CD4-positive, alpha-beta T cell treated with Interleukin-1 beta for 1 hour (primary cell): Measurements from ENCODE around the gene MOG.
"Not testable (repeated sequence)": the region's sequence is repeated elsewhere in the genome, so short reads cannot be mapped to it uniquely, and the experiment has no call there.

Source experiments
- DNase-seq, 2 donors: peaks; one replicate each; pipeline ENCODE4 v3.0.0-alpha.2; 2020 to 2022

The MOG gene

DNA sequence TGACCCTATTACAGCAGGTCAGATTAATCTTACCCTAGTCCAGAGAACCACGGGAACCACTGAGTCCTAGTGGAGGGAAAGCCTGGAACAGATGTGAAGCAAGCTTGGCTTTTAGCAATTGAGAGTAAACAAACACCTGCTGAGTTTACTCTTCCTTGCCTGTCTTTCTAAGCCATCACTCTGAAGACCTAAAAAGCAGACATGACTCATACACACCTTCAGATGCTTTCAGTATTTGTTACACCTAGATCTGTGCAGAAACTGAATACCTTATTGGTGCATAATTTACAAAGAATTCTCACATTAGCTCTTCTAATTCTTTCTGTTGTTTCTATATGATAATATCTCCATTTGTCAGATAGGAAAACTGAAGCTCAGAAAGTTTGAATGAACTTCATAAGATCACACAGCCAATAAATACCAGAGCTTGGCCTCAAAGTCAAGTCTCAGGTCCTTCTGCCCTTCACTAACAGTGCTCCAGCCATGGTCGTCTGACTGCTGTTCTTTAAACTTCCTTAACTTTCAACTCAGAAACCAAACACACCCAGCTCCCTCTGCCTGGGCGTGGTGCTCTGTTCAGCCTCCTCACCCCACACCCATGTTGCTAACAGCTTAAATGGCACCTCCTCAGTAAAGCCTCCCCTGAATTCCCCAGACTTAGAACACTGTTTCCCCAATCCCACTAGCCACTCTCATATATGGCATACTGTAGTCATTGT lies 15.3 kb upstream of the MOG start:
- peak; percentile 29 to 31 for DNase-seq

DNA sequence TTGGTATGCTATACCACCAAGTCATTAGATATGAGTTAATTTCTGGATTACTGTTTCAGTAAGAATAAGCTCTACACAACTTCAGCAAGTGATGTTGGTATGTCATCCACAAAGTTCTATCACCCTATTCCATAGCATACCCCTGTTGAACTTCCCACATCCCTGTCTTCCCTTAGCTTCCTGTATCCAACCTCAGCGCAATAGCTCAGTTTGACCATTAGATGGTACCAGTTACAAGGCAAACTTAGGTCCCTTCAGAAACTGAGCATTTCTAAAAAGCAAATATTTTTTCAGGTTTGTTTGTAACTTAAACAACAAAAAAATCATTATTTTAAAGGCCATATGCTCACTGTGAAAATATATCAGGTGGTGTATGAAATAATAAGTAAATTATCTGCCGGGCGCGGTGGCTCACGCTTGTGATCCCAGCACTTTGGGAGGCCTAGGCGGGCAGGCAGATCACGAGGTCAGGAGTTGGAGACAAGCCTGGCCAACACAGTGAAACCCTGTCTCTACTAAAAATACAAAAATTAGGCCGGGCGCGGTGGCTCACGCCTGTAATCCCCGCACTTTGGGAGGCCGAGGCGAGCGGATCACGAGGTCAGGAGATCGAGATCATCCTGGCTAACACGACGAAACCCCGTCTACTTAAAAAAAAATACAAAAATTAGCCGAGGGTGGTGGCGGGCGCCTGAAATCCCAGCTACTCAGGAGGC lies 8.8 kb upstream of the MOG start:
- no peak for DNase-seq

DNA sequence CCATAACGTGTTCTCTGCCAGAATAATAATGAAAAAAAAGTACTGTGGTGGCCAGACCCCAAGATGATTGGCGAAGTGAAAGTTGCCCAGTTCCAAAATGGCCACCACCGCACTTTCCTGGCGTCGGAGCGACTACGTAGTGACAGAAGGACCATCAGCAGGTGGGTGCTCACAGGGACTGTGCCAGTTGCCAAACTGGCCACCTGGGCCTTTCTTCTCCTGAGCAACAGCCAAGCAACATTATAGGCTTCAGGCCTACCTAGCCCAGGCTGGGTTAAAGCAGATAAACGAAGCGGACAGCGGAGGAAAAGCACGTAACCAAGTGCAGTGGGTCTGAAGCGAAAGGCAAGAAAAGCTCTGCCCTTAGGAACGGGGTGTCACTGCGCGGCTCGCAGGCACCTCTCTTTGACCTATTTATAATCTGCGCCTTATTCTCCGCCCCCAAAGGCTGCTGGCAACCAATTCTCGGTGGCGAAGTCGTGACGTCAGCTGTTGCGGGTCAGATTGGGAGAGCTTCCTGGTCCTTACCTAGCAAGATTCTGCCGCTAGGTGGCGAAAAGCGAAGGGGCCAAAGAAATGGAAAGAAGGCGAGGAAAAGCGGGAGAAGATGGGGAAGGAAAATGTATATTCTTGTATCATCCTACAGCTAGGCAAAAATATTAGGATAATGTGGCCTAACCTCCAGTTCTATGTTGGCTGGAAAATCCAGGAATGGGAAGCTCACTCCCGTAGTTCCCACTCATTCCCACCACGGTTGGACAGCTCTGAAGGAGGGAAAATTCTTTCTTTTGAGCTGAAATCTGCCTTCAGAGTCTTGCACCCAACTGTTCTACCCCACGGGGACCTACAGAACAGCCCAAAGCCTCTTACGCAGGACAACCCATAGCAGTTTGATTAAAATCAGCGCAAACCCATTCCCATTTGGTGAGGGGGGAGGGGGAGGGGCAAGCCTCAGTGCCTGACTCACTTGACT lies 6.9 kb upstream of the MOG start:
- DNase-seq = peak; percentile 98 to 99

DNA sequence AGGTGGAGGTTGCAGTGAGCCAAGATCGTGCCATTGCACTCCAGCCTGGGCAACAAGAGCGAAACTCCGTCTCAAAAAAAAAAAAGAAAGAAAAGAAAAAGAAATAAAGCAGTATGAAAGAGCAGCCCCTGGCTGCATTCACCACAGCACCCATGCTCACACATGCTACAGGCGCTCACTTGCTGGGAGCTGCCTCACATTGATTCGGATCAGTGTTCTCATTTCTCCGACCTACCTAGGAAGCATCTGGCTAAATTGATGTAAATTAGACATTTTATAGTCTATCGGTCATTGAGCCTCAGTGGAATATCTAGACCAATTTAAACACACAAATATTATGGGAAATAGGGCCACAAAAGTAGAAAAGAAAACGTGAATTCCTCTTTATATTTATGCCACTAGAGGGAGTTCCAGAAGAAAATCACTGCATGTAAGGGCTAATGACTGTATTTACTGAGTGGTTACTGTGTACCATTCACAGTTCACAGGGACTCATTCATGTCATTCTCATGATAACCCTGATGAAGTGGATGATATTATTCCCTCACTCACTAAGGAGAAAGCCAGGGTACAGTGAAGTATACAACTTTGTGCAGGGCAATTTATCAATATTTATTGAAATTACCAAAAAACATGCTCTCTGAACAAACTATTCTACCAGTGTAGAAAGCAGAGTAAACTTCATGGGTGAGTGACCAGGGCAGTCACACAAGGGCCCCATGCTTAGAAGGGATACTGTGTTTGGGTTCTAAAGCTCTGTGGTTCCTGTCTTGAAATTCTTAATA lies 5.3 kb upstream of the MOG start:
- peak in 1 of 2 donors; percentile 53 for DNase-seq

DNA sequence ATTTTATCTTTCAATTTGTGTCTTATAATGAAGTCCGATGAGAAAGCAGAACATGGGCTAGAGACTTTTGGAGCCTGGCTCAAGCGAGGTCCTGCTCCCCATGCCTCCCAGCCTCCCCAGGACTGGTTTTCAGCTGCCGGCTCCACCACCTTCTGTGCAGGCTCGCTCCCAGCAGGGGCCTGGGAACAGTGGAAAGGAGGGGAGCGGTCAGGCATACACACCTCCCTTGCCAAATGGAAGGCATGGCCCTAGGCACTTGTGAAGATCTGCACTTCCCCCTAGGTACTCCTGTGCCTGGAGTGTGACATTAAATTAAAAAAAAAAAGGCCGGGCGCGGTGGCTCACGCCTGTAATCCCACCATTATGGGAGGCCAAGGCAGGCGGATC lies 4.7 kb upstream of the MOG start:
- no peak for DNase-seq

DNA sequence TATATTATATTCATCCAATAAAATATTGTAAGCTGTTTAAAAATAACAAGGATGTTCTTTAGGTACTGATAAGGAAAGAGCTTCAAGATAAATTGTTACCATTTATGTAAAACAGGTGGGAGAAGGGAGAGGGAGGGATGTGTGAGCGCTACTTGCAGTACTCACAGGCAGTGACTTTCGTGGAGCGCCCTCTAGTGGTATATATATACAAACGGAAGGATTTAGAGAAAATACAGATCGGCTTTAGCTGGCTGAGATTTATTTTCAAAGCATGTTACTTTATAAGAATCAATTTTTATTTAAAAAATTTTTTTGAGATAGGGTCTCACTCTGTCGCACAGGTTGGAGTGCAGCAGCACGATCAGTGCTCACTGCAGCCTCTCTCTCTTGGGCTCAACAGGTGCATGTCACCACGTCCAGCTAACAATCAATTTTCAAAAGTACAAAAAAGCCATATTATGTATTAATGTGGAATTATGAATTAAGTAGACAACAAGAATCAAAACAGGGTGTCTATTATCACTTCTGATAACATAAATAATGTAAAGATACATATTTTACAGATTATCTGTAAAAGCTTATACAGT lies 3.3 kb upstream of the MOG start:
- DNase-seq = peak; percentile 46 to 74

DNA sequence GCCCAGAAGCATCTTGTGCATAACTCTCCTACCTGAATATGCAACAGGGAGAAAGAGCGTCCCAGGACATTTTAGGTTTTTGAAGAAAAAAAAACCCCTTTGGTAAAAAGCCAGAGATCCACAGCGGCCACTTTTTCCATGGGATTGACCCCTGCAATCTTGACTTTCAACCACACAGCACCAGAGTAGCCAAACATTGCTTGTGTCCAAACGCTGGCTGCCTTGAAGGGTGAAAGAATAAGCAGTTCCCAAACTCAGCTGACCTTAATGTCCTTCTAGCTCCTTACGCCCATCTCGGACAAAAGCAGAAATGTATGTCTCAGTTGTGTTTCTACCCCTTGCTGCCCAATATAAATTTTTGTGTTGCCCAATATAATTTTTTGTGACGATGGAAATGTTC lies 1.2 kb upstream of the MOG start:
- DNase-seq = no peak

DNA sequence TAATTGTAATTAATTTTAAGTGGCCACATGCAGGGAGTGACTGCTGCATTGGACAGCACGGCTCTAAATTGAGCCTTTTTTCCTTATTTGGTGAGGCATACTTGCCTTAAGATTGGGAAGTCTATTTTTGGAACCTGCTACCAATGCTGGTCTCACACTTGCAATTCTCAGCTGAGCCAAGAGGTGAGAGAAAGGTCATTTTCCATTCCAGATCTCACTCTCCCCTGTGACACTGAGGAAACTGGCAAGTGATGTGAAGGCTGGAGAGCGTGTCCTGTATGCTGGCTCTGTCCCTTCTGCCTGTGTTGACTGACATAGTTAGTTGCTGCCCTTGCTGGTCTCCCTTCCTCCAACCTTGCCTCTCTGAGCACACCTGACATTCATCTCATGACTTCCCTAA lies 735 bp upstream of the MOG start:
- no peak for DNase-seq

DNA sequence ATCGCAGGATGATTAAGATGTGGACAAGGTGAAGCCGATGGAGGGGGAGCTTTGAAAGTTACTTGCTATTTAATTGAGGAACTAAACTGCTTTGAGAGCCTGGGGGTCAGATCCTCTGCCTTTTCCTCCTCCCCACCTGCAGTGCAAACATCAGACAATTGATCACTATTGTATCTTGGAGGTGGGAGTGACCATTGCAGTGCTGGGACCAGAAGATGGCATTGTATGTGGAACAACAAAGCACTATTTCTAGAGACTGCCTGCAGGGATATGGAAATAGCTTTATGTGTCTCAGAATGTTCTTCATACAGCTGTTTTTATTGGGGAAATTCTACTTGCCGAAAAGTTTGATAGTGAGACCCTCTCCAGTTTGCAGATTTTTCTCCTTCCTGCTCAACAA lies 4.2 kb downstream of the MOG start:
- no peak for DNase-seq

DNA sequence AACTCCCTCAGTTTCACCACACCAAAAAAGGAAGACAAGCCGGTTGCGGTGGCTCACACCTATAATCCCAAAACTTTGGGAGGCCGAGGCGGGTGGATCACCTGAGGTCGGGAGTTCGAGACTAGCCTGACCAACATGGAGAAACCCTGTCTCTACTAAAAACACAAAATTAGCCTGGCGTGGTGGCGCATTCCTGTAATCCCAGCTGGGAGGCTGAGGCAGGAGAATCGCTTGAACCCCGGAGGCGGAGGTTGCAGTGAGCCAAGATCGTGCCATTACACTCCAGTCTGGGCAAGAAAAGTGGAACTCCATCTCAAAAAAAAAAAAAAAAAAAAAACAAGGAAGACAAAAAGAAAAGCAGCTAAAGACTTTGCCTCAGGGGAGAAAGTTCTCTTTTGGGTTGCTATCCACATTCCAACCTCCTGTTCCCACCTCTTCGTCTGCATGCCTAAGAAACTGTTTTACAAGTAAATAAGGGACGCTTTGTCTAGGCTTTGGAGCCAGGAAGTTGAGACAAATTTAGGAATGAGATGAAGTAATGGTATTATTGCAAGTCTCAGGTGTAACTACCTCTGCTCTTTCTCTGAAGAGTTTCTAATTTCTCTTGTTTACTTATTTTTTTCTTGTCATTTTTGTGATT lies 4.7 kb downstream of the MOG start:
- DNase-seq = not testable (repeated sequence)

DNA sequence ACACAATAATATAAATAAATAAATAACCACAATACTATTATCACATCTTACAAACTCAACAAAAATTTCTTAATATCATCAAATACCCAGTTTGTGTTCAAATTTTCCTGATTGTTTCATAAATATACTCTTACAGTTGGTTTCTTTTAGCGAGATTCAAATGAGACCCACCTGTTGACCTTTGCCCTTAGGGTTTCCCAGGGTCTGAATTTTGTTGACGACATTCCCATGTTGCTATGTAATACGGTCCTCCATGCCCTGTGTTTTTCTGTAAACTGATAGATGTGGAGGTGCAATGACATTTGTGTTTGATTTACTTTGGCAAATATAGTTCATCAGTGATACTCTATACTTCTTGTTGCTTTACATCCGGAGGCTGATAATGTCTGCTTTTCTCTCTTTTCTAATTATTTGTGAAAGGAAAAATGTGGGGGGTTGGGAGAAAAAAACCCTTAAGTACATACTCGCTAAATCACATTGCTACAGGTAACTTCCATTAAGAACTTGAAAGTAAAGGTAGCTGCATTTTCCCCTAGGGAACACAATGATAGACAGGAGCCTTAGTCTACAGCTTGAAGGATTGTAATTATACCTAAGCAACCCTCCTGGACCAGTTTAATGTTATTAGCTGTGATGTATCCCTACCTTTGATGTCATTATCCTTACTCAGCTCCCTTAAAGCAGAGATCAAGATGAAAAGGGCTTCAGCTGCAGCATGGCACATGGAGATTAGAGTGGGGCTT lies 6.6 kb downstream of the MOG start:
- DNase-seq = no peak

DNA sequence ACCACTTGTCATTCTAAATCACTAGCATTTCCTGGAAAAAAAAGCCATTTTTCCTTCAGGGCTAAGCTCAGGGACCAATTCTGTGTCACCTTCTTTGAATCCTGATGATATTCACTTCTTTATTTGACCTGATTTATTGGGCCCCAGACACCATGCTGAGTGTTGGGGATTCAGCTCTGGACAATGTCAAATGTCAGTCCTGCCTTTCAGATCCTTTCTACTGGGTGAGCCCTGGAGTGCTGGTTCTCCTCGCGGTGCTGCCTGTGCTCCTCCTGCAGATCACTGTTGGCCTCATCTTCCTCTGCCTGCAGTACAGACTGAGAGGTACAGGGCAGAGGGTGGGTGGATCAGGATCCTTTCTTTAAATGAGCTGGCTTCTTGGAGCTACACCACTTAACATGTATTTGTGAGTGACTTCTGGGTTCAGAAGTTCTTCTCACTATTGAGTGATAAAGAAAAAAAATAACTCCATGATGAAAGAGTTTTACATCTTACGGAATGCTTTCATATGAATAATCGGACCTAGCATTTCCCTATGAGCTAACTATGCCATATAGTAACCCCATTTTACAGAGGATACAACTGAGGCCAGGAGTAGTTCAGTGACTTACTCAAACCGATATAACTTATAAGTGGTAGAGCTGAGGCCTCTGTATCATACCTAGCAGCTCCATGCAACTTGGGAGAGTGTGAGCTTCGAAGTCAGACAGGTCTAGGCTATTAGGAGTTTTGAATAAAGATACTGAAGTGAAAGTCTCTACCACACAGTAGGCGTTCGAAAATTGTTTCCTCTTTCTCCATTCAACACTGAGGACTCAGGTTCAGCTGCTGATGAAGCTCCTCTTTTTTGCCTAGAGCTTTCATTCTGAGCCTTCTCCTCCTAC lies 9.3 kb downstream of the MOG start:
- DNase-seq = no peak

DNA sequence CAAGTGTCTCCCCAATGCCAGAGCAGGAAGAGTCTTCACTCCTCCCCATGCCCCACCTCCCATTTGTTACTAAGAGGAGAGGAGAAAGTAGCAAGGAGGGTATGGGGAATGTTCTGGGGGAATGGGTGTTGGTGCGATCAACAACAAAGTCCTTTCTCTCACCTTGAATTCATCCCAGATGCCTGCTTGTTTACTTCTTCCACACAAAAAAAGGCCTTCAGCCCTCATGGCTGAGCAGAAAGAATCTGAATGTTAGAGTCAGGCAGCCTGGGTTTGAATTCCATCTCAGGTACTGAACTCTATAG lies 9.9 kb downstream of the MOG start:
- DNase-seq = no peak

DNA sequence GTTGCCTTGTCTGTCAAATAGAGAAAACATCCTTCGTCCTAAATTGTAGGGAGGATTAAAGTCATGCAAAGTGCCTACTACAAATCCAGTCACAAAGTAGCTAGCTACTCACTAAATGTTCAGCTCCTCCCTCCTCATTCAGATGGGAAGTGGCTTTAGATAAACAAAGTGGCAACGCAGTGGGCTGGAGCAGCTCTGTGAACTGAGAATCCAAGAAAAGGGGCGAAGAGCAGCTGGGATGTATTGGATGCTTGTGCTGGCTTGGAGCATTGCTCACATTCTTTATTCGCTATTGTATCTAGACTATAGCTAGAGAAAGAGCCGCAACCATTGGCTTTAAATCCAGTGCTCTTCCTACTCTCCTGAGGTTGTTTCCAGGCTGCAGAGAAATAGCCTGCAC lies 10.3 kb downstream of the MOG start:
- DNase-seq = no peak

DNA sequence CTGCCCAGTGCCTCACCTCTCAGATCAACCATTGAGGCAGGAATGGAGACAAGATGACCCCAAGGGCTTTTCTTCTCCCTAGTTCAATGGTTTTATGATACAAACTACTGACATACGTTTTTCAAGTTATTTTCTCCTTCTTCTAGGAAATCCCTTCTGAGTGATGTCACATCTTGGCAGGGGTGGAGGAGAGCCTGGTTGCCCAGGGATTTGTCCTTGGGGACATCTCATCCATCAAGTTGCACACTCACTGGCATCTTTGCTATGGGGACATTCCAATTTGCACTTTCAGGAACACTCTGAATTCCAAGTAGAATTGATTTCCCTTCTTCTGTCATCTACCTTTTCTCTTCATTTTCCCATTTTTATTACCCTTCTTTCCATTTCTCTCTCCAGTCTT lies 14.1 kb downstream of the MOG start:
- DNase-seq = no peak

DNA sequence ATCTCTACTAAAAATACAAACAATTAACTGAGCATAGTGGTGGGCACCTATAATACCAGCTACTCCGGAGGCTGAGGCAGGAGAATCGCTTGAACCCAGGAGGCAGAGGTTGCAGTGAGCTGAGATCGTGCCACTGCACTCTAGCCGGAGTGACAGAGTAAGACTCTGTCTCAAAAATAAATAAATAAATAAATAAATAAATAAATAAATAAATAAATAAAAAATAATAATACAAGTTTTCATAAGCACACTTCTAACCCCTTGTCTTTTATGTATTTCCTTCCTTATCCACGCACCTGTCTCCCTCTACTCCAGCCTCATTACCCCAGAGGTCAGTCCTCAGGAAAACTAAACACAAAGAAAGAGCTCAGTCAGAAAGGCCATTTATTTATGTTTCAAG lies 15.2 kb downstream of the MOG start:
- not testable (repeated sequence) for DNase-seq

DNA sequence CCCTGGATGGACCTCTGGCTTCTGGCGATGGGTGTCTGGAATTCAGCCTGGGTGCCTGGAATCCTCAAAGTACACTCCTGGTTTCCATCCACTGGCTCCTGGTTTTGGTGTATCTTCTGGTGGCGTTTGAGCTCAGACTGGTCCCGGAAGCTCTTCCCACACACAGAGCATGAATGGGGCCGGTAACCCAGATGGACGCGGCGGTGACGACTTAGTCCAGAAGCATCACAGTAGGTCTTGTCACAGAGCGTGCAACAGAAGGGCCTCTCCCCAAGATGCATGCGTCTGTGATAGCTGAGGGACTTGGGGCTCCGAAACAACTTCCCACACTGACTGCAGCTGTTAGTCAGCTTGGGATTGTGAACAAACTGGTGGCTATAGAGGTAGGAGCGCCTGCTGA lies 16.3 kb downstream of the MOG start:
- DNase-seq = no peak

DNA sequence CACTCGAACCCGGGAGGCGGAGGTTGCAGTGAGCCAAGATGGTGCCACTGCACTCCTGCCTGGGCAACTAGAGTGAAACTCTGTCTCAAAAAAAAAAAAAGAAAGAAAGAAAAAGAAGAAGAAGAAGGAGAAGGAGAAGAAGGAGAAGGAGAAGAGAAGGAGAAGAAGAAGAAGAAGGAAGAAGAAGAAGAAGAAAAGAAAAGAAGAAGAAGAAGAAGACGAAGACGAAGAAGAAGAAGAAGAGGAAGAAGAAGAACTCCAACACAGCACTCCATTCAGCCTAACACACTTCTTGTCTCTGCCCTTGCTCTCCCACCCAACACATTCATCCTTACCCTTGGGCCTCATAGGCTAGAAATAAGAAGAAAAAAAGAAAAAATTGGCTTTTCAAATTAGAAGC lies 17.1 kb downstream of the MOG start:
- no peak for DNase-seq

DNA sequence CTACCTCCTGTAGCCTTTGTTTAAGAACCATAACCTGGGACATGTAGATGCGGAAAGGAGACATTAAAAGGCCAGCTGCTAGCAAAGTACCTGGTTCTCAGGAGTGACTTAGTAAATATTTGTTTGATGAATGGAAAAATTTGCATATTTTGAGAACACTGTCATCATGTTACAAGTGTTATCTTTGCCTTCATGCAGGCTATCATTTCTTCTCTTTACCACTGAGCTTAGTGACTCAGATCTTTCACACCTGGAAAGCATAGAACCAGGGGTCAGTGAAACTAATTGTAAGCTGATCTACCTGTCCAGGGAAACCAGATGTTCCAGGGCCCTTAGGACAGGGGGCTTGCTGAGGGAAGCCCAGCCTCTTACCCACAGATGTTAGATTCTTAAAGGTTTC lies 18.7 kb downstream of the MOG start:
- DNase-seq = no peak

DNA sequence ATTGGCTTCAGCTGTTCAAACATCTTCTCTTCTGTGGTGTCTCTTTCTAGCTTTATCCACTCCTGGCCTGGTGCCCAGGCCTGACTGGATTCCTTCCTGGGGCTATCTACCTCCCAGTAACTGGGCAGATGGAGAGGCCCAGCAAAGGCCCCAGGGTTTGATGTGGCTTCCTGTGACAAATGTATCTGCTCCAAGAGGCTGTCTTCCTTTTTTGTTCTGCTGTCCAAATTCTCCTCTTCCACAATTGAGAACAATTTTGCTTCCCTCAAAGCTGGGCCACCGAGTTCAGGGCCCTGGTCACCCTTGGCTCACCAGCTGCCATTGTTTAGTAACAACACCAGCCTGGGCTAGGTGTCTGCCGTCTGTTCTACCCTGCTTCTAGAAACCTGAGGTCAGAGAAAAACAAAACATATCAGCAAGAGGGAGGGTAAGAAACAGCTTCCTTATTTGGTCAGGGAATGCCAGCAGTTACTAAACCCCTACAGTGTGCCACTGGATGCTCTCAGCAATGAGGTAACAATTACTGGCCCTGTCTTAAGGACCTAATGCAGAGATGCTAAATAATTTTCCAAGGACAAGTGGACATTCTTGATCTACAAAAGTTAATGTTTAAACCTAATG lies 20.2 kb downstream of the MOG start:
- no peak for DNase-seq
